Measurements from ENCODE around the gene SUPT7L. TPM values are rescaled to one million over a fixed set of nuclear protein-coding genes. Genes with fewer than 3 reads are reported as not detected.
A peak's percentile ranks its signal among the peaks of the same experiment; 100 is the strongest.
"Not testable (repeated sequence)": the region's sequence is repeated elsewhere in the genome, so short reads cannot be mapped to it uniquely, and the experiment has no call there.

SUPT7L gene
- total and polyA plus RNA-seq, 11 donors: 18.6 to 29.5 (median 26.1) TPM

DNA sequence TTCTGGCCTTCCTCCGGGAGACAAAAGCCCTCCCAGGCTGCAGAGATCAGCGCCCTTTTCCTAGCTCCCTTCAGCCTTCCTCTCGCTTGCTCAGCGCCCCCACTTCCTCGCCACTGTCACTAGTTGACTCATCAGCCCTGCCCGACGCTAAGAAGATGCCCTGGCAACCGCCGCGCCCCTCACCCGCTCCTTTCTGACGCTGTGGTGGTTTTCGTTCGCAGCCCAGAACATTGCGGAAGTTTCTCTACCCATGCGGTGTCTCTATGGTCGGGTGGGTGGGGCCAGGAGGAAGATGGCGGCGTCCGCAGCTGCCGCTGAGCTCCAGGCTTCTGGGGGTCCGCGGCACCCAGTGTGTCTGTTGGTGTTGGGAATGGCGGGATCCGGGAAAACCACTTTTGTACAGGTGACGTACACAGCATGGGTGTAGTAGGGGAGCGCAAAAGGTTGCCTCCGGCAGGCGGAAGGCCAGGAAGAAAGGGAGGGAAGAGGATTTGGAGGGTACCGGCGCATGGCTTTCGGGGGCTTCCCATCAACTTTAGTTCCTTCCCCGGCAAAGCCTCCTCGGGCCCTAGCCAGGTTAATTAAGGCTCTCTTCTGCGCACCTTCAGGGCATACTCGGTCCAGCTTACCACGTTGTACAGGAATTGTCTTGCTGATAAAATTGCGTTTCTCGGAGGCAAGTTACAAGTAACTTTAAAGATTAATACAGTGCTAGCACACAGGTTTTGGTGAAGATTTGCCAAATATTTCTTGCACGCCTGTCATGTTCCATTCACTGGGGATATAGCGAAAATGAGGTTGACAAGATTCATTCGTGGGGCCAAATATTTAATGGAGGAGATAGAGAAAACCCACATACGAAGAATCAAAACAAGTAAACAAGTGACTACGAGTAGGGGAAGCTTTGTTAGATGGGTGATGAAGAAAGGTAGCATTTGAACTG, 34.4 kb downstream of the SUPT7L start, which contains the start of the genes CCDC121 and GPN1:
TSS of gene CCDC121 (minus strand) at position 246 of the 943 bp plus-strand sequence. CDS start 1,213 bp downstream, outside the sequence.
TSS of gene GPN1 (plus strand) at position 284 of the 943 bp plus-strand sequence. CDS start at position 293, 9 bp downstream.
- no peaks in the 10 kb centered on the region for H3K27me3 ChIP-seq
- peak; percentile 93 to 98 (median 97) for ATAC-seq
- H3K27ac ChIP-seq: peak within 1 kb of the TSS in 11 of 12 donors; percentile 50 to 86 (median 77)
- 1% methylated on average over 42 to 44 of the region's 44 CpGs for WGBS, 4 donors
- H3K36me3 ChIP-seq: peaks cover 0 to 50% (median 38%) of the 10 kb centered on the region in 9 donors
- no peaks in the 10 kb centered on the region for H3K9me3 ChIP-seq
- intact Hi-C loops (cut with DNase I): loop anchor here in 5 of 10 donors (2.0 to 10.0 kb wide), 5 partner anchors 46 to 147 kb away; partner anchors contain the start of genes IFT172 (in 3 of the 5), FNDC4 (in 1 of the 5), GCKR (in 1 of the 5) and ZNF512 (in 1 of the 5)
- TF ChIP-seq, protein P1, sequence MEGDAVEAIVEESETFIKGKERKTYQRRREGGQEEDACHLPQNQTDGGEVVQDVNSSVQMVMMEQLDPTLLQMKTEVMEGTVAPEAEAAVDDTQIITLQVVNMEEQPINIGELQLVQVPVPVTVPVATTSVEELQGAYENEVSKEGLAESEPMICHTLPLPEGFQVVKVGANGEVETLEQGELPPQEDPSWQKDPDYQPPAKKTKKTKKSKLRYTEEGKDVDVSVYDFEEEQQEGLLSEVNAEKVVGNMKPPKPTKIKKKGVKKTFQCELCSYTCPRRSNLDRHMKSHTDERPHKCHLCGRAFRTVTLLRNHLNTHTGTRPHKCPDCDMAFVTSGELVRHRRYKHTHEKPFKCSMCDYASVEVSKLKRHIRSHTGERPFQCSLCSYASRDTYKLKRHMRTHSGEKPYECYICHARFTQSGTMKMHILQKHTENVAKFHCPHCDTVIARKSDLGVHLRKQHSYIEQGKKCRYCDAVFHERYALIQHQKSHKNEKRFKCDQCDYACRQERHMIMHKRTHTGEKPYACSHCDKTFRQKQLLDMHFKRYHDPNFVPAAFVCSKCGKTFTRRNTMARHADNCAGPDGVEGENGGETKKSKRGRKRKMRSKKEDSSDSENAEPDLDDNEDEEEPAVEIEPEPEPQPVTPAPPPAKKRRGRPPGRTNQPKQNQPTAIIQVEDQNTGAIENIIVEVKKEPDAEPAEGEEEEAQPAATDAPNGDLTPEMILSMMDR (IDR thresholded peaks at IDR 0.05): no peak
- peak in 1 of 2 donors; percentile 54 for TF ChIP-seq POLR2A (IDR thresholded peaks at IDR 0.05)
- peaks cover 0 to 39% (median 21%) of the 10 kb centered on the region in 12 donors for H3K4me1 ChIP-seq
- peak within 1 kb of the TSS; percentile 66 to 95 (median 84) for H3K4me3 ChIP-seq
- DNase-seq: peak; percentile 84 to 92 (median 88)

GRCh38 chr2:27627963-27628766, 35.2 kb downstream of the SUPT7L start:
- Histone ChIP-seq H3K4me1 (peaks cover 0 to 39% (median 21%) of the 10 kb centered on the region in 12 donors), H3K9me3 (no peaks in the 10 kb centered on the region), H3K27ac (peak overlapping the region in 11 of 12 donors; percentile 50 to 86 (median 77)), H3K36me3 (peaks cover 0 to 50% (median 37%) of the 10 kb centered on the region in 9 donors), H3K27me3 (no peaks in the 10 kb centered on the region), H3K4me3 (peak overlapping the region; percentile 66 to 95 (median 84))
- 3 to 10% (median 6%) methylated on average over 11 to 21 of the region's 21 CpGs for WGBS, 4 donors
- DNase-seq (peak in 2 of 5 donors; percentile 14 to 33), ATAC-seq (peak; percentile 55 to 73 (median 62))
- intact Hi-C loops (cut with DNase I): loop anchor here in 5 of 10 donors (2.0 to 10.0 kb wide), 5 partner anchors 45 to 146 kb away; partner anchors contain the start of genes IFT172 (in 3 of the 5), FNDC4 (in 1 of the 5), GCKR (in 1 of the 5) and ZNF512 (in 1 of the 5)
- no peak for TF ChIP-seq POLR2A (IDR thresholded peaks at IDR 0.05)
- TF ChIP-seq, protein P1 (IDR thresholded peaks at IDR 0.05): no peak

- intact Hi-C loops (cut with DNase I): loop anchor here in 4 of 10 donors (5.0 to 10.0 kb wide), 3 partner anchors 132 to 145 kb away; partner anchors contain the start of genes IFT172 (in 2 of the 4), FNDC4 (in 1 of the 4) and GCKR (in 1 of the 4)
- peaks cover 0 to 39% (median 21%) of the 10 kb centered on the region in 12 donors for H3K4me1 ChIP-seq
- peak overlapping the region in 9 of 12 donors; percentile 18 to 83 (median 32) for H3K27ac ChIP-seq
- not testable (repeated sequence) for H3K27me3 ChIP-seq, DNase-seq, H3K4me3 ChIP-seq, H3K9me3 ChIP-seq
- peak in 3 of 4 donors; percentile 16 to 50 (median 46) for ATAC-seq
- H3K36me3 ChIP-seq: peaks cover 0 to 50% (median 37%) of the 10 kb centered on the region in 9 donors
- 39 to 53% (median 49%) methylated on average over 3 of the region's 3 CpGs for WGBS, 4 donors
These were observed 36.5 kb downstream of the SUPT7L start for GRCh38 chr2:27626921-27627320.

- not testable (repeated sequence) for DNase-seq
- peak overlapping the region in 4 of 12 donors; percentile 18 to 83 (median 42) for H3K27ac ChIP-seq
These were observed 37.1 kb downstream of the SUPT7L start for GRCh38 chr2:27626323-27626722.

More at GRCh38 chr2:27626323-27626722, 37.1 kb downstream of the SUPT7L start:
- H3K36me3 ChIP-seq: peaks cover 0 to 50% (median 37%) of the 10 kb centered on the region in 9 donors
- not testable (repeated sequence) for H3K27me3 ChIP-seq, ATAC-seq, H3K9me3 ChIP-seq, H3K4me3 ChIP-seq
- H3K4me1 ChIP-seq: peaks cover 0 to 39% (median 21%) of the 10 kb centered on the region in 12 donors
- 89 to 96% (median 91%) methylated on average over 1 of the region's 1 CpG for WGBS, 4 donors
- intact Hi-C loops (cut with DNase I): loop anchor here in 4 of 10 donors (5.0 to 10.0 kb wide), 3 partner anchors 132 to 144 kb away; partner anchors contain the start of genes IFT172 (in 2 of the 4), FNDC4 (in 1 of the 4) and GCKR (in 1 of the 4)
